H9 (cell line): ENCODE results near the gene CR1L. TPM values are rescaled to one million over a fixed set of nuclear protein-coding genes. Genes with fewer than 3 reads are reported as not detected.

ENCODE experiments used
- DNase-seq: peaks from one replicate; pipeline ENCODE4 v3.0.0-alpha.2; 2017
- H2AFZ ChIP-seq: one replicate; pipeline ENCODE4 v1.6.1; 2013; ENCODE audit warnings: mild to moderate bottlenecking, low read length, control low read depth, moderate library complexity
- H2AK5ac ChIP-seq: 2 replicates; pipeline ENCODE4 v1.6.1; 2013; ENCODE audit warnings: low read length, control low read depth, mixed read lengths; ENCODE audit not compliant: insufficient read length
- H2BK120ac ChIP-seq: one replicate; pipeline ENCODE4 v1.6.1; 2013; ENCODE audit warnings: low read depth, mild to moderate bottlenecking, low read length, control low read depth, inconsistent platforms; ENCODE audit not compliant: poor library complexity, severe bottlenecking
- H2BK12ac ChIP-seq: 2 replicates; pipeline ENCODE4 v1.6.1; 2013; ENCODE audit warnings: low read length, control low read depth, mixed read lengths, low read depth; ENCODE audit not compliant: insufficient read length
- H2BK15ac ChIP-seq: 2 replicates; pipeline ENCODE4 v1.6.1; 2013; ENCODE audit warnings: low read depth, low read length, control low read depth
- H2BK20ac ChIP-seq: one replicate; pipeline ENCODE4 v1.6.1; 2013; ENCODE audit warnings: low read depth, mild to moderate bottlenecking, low read length, control low read depth, inconsistent platforms; ENCODE audit not compliant: poor library complexity, severe bottlenecking
- H2BK5ac ChIP-seq: 2 replicates; pipeline ENCODE4 v1.6.1; 2013; ENCODE audit warnings: low read length, control low read depth, mixed read lengths; ENCODE audit not compliant: insufficient read length
- H3K14ac ChIP-seq: 2 replicates; pipeline ENCODE4 v1.6.1; 2013; ENCODE audit warnings: low read length, control low read depth; ENCODE audit not compliant: insufficient read depth
- H3K18ac ChIP-seq: 2 replicates; pipeline ENCODE4 v1.6.1; 2013; ENCODE audit warnings: low read depth, mild to moderate bottlenecking, mixed read lengths, low read length, control low read depth; ENCODE audit not compliant: insufficient read length
- H3K23ac ChIP-seq: 2 replicates; pipeline ENCODE4 v1.6.1; 2013; ENCODE audit warnings: low read length, control low read depth, mixed read lengths, low read depth; ENCODE audit not compliant: insufficient read length
- H3K23me2 ChIP-seq: 2 replicates; pipeline ENCODE4 v1.6.1; 2013; ENCODE audit warnings: low read depth, mild to moderate bottlenecking, mixed read lengths, low read length, control low read depth; ENCODE audit not compliant: insufficient read length, poor library complexity, severe bottlenecking
- H3K27ac ChIP-seq: 2 replicates; pipeline ENCODE4 v1.5.1; 2013; ENCODE audit warnings: low read length, control low read depth, mixed read lengths, low read depth; ENCODE audit not compliant: insufficient read length
- H3K27me3 ChIP-seq: 2 replicates; pipeline ENCODE4 v1.6.1; 2013; ENCODE audit warnings: low read length, control low read depth, inconsistent platforms; ENCODE audit not compliant: insufficient read depth
- H3K4ac ChIP-seq: 2 replicates; pipeline ENCODE4 v1.6.1; 2013; ENCODE audit warnings: low read depth, mild to moderate bottlenecking, control low read depth, inconsistent platforms, low read length, moderate library complexity
- H3K4me1 ChIP-seq: 2 replicates; pipeline ENCODE4 v1.6.1; 2013; ENCODE audit warnings: low read length, control low read depth, inconsistent platforms; ENCODE audit not compliant: insufficient read depth
- H3K4me2 ChIP-seq: 2 replicates; pipeline ENCODE4 v1.6.1; 2013; ENCODE audit warnings: low read length, control low read depth, mixed read lengths; ENCODE audit not compliant: insufficient read length, insufficient read depth
- H3K56ac ChIP-seq: 2 replicates; pipeline ENCODE4 v1.6.1; 2013; ENCODE audit warnings: low read depth, mild to moderate bottlenecking, mixed read lengths, low read length, control low read depth; ENCODE audit not compliant: insufficient read length
- H3K79me1 ChIP-seq: 2 replicates; pipeline ENCODE4 v1.6.1; 2013; ENCODE audit warnings: low read depth, mild to moderate bottlenecking, moderate library complexity, low read length, control low read depth, inconsistent platforms; ENCODE audit not compliant: insufficient read depth, poor library complexity, severe bottlenecking
- H3K79me2 ChIP-seq: 2 replicates; pipeline ENCODE4 v1.6.1; 2013; ENCODE audit warnings: low read length, control low read depth, inconsistent platforms; ENCODE audit not compliant: insufficient read depth
- H3K9ac ChIP-seq: 2 replicates; pipeline ENCODE4 v1.6.1; 2013; ENCODE audit warnings: low read length, control low read depth, mixed read lengths; ENCODE audit not compliant: insufficient read length; ENCODE audit errors: extremely low read depth
- H3K9me3 ChIP-seq: one replicate; pipeline ENCODE4 v1.6.1; 2013; ENCODE audit warnings: low read depth, low read length, inconsistent platforms; ENCODE audit not compliant: control insufficient read depth
- H3T11ph ChIP-seq: one replicate; pipeline ENCODE4 v1.6.1; 2013; ENCODE audit warnings: mild to moderate bottlenecking, low read length, control low read depth, inconsistent platforms
- H4K20me1 ChIP-seq: one replicate; pipeline ENCODE4 v1.6.1; 2013; ENCODE audit not compliant: control insufficient read depth, insufficient read length, insufficient read depth
- H4K5ac ChIP-seq: 2 replicates; pipeline ENCODE4 v1.6.1; 2013; ENCODE audit warnings: low read depth, mild to moderate bottlenecking, mixed read lengths, low read length, control low read depth; ENCODE audit not compliant: insufficient read length
- H4K8ac ChIP-seq: replicated peaks from 2 replicates; pipeline ENCODE4 v1.6.1; 2013; ENCODE audit warnings: low read length, control low read depth, mixed read lengths, low read depth; ENCODE audit not compliant: insufficient read length
- H4K91ac ChIP-seq: 2 replicates; pipeline ENCODE4 v1.6.1; 2013; ENCODE audit warnings: low read depth, mild to moderate bottlenecking, moderate library complexity, mixed read lengths, low read length, control low read depth; ENCODE audit not compliant: insufficient read length
- H3K27ac Mint-ChIP-seq, 3 experiments: 2 replicates in 2 of 3; 3 replicates in 1 of 3; pipeline ENCODE4 v1.8.0; 2020 to 2021; ENCODE audit warnings: mixed read lengths in 3 of 3, mild to moderate bottlenecking in 1 of 3, moderate library complexity in 1 of 3
- H3K27me3 Mint-ChIP-seq: 2 replicates; pipeline ENCODE4 v1.8.0; 2021; ENCODE audit warnings: low read depth, mild to moderate bottlenecking, moderate library complexity, mixed read lengths
- H3K36me3 Mint-ChIP-seq, 3 experiments: 2 replicates in 2 of 3; 3 replicates in 1 of 3; pipeline ENCODE4 v1.8.0; 2020 to 2021; ENCODE audit warnings: low read depth in 3 of 3, mixed read lengths in 3 of 3; ENCODE audit not compliant: insufficient read depth in 1 of 3
- H3K4me1 Mint-ChIP-seq, 2 experiments: 2 replicates each; pipeline ENCODE4 v1.8.0; 2020; ENCODE audit warnings: mixed read lengths in 2 of 2
- H3K4me3 Mint-ChIP-seq, 2 experiments: 2 replicates in 1 of 2; 3 replicates in 1 of 2; pipeline ENCODE4 v1.8.0; 2020 to 2021; ENCODE audit warnings: mild to moderate bottlenecking in 2 of 2, mixed read lengths in 2 of 2, moderate library complexity in 1 of 2
- H3K9me3 Mint-ChIP-seq, 2 experiments: 2 replicates in 1 of 2; 3 replicates in 1 of 2; pipeline ENCODE4 v1.8.0; 2020; ENCODE audit warnings: mild to moderate bottlenecking in 2 of 2, mixed read lengths in 2 of 2, moderate library complexity in 1 of 2
- total RNA-seq: library from RNA; stranded (reverse); gene quantifications from 2 replicates; pipeline ENCODE4 v1.2.1, GENCODE V29; 2021
- TF ChIP-seq, protein P1 (sequence below): fragments of 200-600 bp; sonication (generic); conservative IDR thresholded peaks from 3 replicates; pipeline ENCODE4 v1.8.0; 2021; ENCODE audit warnings: antibody characterized with exemption, mild to moderate bottlenecking

CR1L gene
- total RNA-seq, 1 experiment from 2014 or later = 0.37 TPM

- Mint-ChIP-seq H3K36me3 (no peaks in the 10 kb centered on the region), H3K4me3 (no peak overlapping the region), H3K4me1 (peaks cover 2% of the 10 kb centered on the region in 2 experiments; a peak in 1 of 4 replicates), H3K27ac (no peak overlapping the region), H3K9me3 (no peaks in the 10 kb centered on the region), H3K27me3 (no peaks in the 10 kb centered on the region; the same call in 1 of the 2 replicates)
- Histone ChIP-seq H3K9me3 (no peaks in the 10 kb centered on the region), H2BK12ac (no peak overlapping the region), H3K18ac (no peak overlapping the region), H2BK15ac (no peak overlapping the region), H3K4me2 (no peak overlapping the region), H3K79me1 (no peaks in the 10 kb centered on the region), H2AFZ (no peak overlapping the region), H3K56ac (no peak overlapping the region), H4K91ac (no peak overlapping the region), H4K20me1 (no peaks in the 10 kb centered on the region), H3K23ac (no peak overlapping the region), H3K27ac (no peak overlapping the region), H2BK5ac (no peak overlapping the region), H3T11ph (no peak overlapping the region), H3K4me1 (no peaks in the 10 kb centered on the region), H4K8ac (no peak overlapping the region), H3K79me2 (no peaks in the 10 kb centered on the region; the same call in 1 of the 2 replicates), H3K27me3 (no peaks in the 10 kb centered on the region), H4K5ac (no peak overlapping the region), H3K23me2 (no peaks in the 10 kb centered on the region), H3K4ac (no peak overlapping the region), H2BK20ac (no peak overlapping the region), H3K9ac (no peak overlapping the region), H3K14ac (no peak overlapping the region), H2AK5ac (no peak overlapping the region), H2BK120ac (no peak overlapping the region)
- DNase-seq = no peak
- TF ChIP-seq, protein P1, sequence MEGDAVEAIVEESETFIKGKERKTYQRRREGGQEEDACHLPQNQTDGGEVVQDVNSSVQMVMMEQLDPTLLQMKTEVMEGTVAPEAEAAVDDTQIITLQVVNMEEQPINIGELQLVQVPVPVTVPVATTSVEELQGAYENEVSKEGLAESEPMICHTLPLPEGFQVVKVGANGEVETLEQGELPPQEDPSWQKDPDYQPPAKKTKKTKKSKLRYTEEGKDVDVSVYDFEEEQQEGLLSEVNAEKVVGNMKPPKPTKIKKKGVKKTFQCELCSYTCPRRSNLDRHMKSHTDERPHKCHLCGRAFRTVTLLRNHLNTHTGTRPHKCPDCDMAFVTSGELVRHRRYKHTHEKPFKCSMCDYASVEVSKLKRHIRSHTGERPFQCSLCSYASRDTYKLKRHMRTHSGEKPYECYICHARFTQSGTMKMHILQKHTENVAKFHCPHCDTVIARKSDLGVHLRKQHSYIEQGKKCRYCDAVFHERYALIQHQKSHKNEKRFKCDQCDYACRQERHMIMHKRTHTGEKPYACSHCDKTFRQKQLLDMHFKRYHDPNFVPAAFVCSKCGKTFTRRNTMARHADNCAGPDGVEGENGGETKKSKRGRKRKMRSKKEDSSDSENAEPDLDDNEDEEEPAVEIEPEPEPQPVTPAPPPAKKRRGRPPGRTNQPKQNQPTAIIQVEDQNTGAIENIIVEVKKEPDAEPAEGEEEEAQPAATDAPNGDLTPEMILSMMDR = no peak
Measured at GRCh38 chr1:207691010-207691409, 46.1 kb downstream of the CR1L start.
